Glomerular endothelial cell (primary cell): Measurements from ENCODE around the gene COL4A2. TPM values are rescaled to one million over a fixed set of nuclear protein-coding genes. Genes with fewer than 3 reads are reported as not detected.

Experiments used
- DNase-seq: peaks from one replicate; pipeline ENCODE4 v3.0.0-alpha.2; 2011; ENCODE audit warnings: low read depth, low spot score; ENCODE audit errors: extremely low read depth
- total RNA-seq: library from RNA; depleted of rRNA; stranded (reverse); fragments of >200 nt; gene quantifications from 2 replicates; pipeline ENCODE4 v1.2.3, GENCODE V29; 2015

COL4A2 gene
- total RNA-seq, 1 donor from 2014 or later: 3,750 TPM

GRCh38 chr13:110541526-110541920, 234.4 kb downstream of the COL4A2 start:
- no peak for DNase-seq

- no peak for DNase-seq
Observed at GRCh38 chr13:110542169-110542796, 235.2 kb downstream of the COL4A2 start.

GRCh38 chr13:110546378-110546777, 239.3 kb downstream of the COL4A2 start:
- no peak for DNase-seq

- DNase-seq: peak; percentile 77
Observed at GRCh38 chr13:110546926-110547325, 239.8 kb downstream of the COL4A2 start.

GRCh38 chr13:110548891-110549794, 242.1 kb downstream of the COL4A2 start:
- no peak for DNase-seq

- DNase-seq: no peak
Observed at GRCh38 chr13:110549795-110550160, 242.7 kb downstream of the COL4A2 start.

- DNase-seq: no peak
Observed at GRCh38 chr13:110551284-110551683, 244.2 kb downstream of the COL4A2 start.

- no peak for DNase-seq
Observed at GRCh38 chr13:110552767-110553166, 245.7 kb downstream of the COL4A2 start.

- no peak for DNase-seq
Observed at GRCh38 chr13:110553417-110553816, 246.3 kb downstream of the COL4A2 start.

- no peak for DNase-seq
Observed at GRCh38 chr13:110554227-110554836, 247.2 kb downstream of the COL4A2 start.

GRCh38 chr13:110554946-110555345, 247.9 kb downstream of the COL4A2 start:
- no peak for DNase-seq

GRCh38 chr13:110555601-110556223, 248.6 kb downstream of the COL4A2 start:
- no peak for DNase-seq

- DNase-seq: no peak
Observed at GRCh38 chr13:110556224-110556606, 249.1 kb downstream of the COL4A2 start.

- no peak for DNase-seq
Observed at GRCh38 chr13:110557082-110557481, 250.0 kb downstream of the COL4A2 start.

- no peak for DNase-seq
Observed at GRCh38 chr13:110557610-110558305, 250.7 kb downstream of the COL4A2 start.

- no peak for DNase-seq
Observed at GRCh38 chr13:110559429-110559943, 252.4 kb downstream of the COL4A2 start.

- DNase-seq: no peak
Observed at GRCh38 chr13:110559986-110560385, 252.9 kb downstream of the COL4A2 start.

- DNase-seq: no peak
Observed at GRCh38 chr13:110560601-110561343, 253.7 kb downstream of the COL4A2 start.

- no peak for DNase-seq
Observed at GRCh38 chr13:110561344-110562035, 254.4 kb downstream of the COL4A2 start, which contains the start of gene RAB20. TSS of gene RAB20 (minus strand) at chr13:110561722. CDS start at chr13:110561519, 203 bp downstream.
